Occipital lobe (tissue), 2 donors: ENCODE measurements around the gene CLDN20. TPM values are rescaled to one million over a fixed set of nuclear protein-coding genes. Genes with fewer than 3 reads are reported as not detected.

Experiments
- DNase-seq: peaks from one replicate; lab custom pipeline; 2025; lab: John Stamatoyannopoulos, UW
- total RNA-seq: library from RNA; depleted of rRNA; stranded (reverse); fragments of >200 nt; gene quantifications from one replicate; pipeline ENCODE4 v1.2.3, GENCODE V29; 2014

Gene CLDN20
- total RNA-seq, 1 donor from 2014 or later: not detected

- no peak for DNase-seq
Observed at GRCh38 chr6:155245193-155245592, 18.6 kb upstream of the CLDN20 start.

GRCh38 chr6:155245831-155246230, 18.0 kb upstream of the CLDN20 start:
- no peak for DNase-seq

GRCh38 chr6:155246825-155247224, 17.0 kb upstream of the CLDN20 start:
- DNase-seq: no peak

GRCh38 chr6:155247618-155248007, 16.2 kb upstream of the CLDN20 start:
- no peak for DNase-seq

- DNase-seq: peak; percentile 54
Observed at GRCh38 chr6:155248008-155249001, 15.5 kb upstream of the CLDN20 start.

- DNase-seq: no peak
Observed at GRCh38 chr6:155250701-155251381, 13.0 kb upstream of the CLDN20 start.

- DNase-seq: no peak
Observed at GRCh38 chr6:155252581-155252980, 11.2 kb upstream of the CLDN20 start.

GRCh38 chr6:155253337-155253736, 10.5 kb upstream of the CLDN20 start:
- no peak for DNase-seq

GRCh38 chr6:155254139-155254538, 9.7 kb upstream of the CLDN20 start:
- no peak for DNase-seq

- no peak for DNase-seq
Observed at GRCh38 chr6:155256122-155256795, 7.6 kb upstream of the CLDN20 start.

GRCh38 chr6:155257796-155258195, 6.0 kb upstream of the CLDN20 start:
- DNase-seq: no peak

GRCh38 chr6:155259204-155259603, 4.6 kb upstream of the CLDN20 start:
- no peak for DNase-seq

GRCh38 chr6:155259897-155260296, 3.9 kb upstream of the CLDN20 start:
- no peak for DNase-seq

GRCh38 chr6:155260686-155261085, 3.1 kb upstream of the CLDN20 start:
- no peak for DNase-seq

GRCh38 chr6:155261111-155261900, 2.5 kb upstream of the CLDN20 start:
- DNase-seq: no peak

- DNase-seq: no peak
Observed at GRCh38 chr6:155262655-155263054, 1.2 kb upstream of the CLDN20 start.

- no peak for DNase-seq
Observed at GRCh38 chr6:155264693-155265320, 994 bp downstream of the CLDN20 start.

- DNase-seq: no peak
Observed at GRCh38 chr6:155265843-155266535, 2.2 kb downstream of the CLDN20 start.

- no peak for DNase-seq
Observed at GRCh38 chr6:155267411-155267810, 3.6 kb downstream of the CLDN20 start.
